Iris pigment epithelial cell (primary cell): ENCODE results near the gene RAB40C.
"Not testable (repeated sequence)": the region's sequence is repeated elsewhere in the genome, so short reads cannot be mapped to it uniquely, and the experiment has no call there.

Experiments used
- DNase-seq: peaks from one replicate; pipeline ENCODE4 v3.0.0-alpha.2; 2011; ENCODE audit warnings: low read depth

Gene RAB40C

GRCh38 chr16:590815-591200 lies 942 bp downstream of the RAB40C start:
- no peak for DNase-seq

GRCh38 chr16:591231-591630 lies 1.4 kb downstream of the RAB40C start:
- DNase-seq = no peak

- DNase-seq = no peak
These were observed 2.1 kb downstream of the RAB40C start for GRCh38 chr16:591892-592517.

GRCh38 chr16:592518-593306 lies 2.8 kb downstream of the RAB40C start:
- DNase-seq = peak; percentile 55

- DNase-seq = no peak
These were observed 3.5 kb downstream of the RAB40C start for GRCh38 chr16:593406-593805.

- no peak for DNase-seq
These were observed 3.9 kb downstream of the RAB40C start for GRCh38 chr16:593807-594206.

- no peak for DNase-seq
These were observed 5.2 kb downstream of the RAB40C start for GRCh38 chr16:595094-595528.

GRCh38 chr16:595942-596735 lies 6.3 kb downstream of the RAB40C start:
- DNase-seq = no peak

- no peak for DNase-seq
These were observed 6.8 kb downstream of the RAB40C start for GRCh38 chr16:596736-597060.

GRCh38 chr16:597655-598054 lies 7.8 kb downstream of the RAB40C start:
- not testable (repeated sequence) for DNase-seq

- no peak for DNase-seq
These were observed 9.2 kb downstream of the RAB40C start for GRCh38 chr16:598823-599739.

- no peak for DNase-seq
These were observed 10.9 kb downstream of the RAB40C start for GRCh38 chr16:600781-601180.

- no peak for DNase-seq
These were observed 14.1 kb downstream of the RAB40C start for GRCh38 chr16:603933-604332.

- no peak for DNase-seq
These were observed 16.9 kb downstream of the RAB40C start for GRCh38 chr16:606656-607307.

- DNase-seq = no peak
These were observed 18.2 kb downstream of the RAB40C start for GRCh38 chr16:608019-608418.

- no peak for DNase-seq
These were observed 19.4 kb downstream of the RAB40C start for GRCh38 chr16:609316-609715.

- no peak for DNase-seq
These were observed 20.1 kb downstream of the RAB40C start for GRCh38 chr16:609984-610383.

- no peak for DNase-seq
These were observed 20.9 kb downstream of the RAB40C start for GRCh38 chr16:610513-611381.

- no peak for DNase-seq
These were observed 25.3 kb downstream of the RAB40C start for GRCh38 chr16:615122-615521.
